ENCODE data around the gene SEC14L1.
"Not testable (repeated sequence)": the region's sequence is repeated elsewhere in the genome, so short reads cannot be mapped to it uniquely, and the experiment has no call there.

Gene SEC14L1

GRCh38 chr17:77231076-77231871, 90.5 kb downstream of the SEC14L1 start:
- in situ Hi-C loops (cut with MboI; ENCODE audit: low sequenced_read_pairs) = loop anchor here (25.0 kb wide), 1 partner anchor 419 kb away; no protein-coding TSS in a partner anchor

- in situ Hi-C loops (cut with MboI; ENCODE audit: low sequenced_read_pairs) = loop anchor here (25.0 kb wide), 1 partner anchor 421 kb away; no protein-coding TSS in a partner anchor
Observed at GRCh38 chr17:77233127-77233526, 92.4 kb downstream of the SEC14L1 start.

DNA sequence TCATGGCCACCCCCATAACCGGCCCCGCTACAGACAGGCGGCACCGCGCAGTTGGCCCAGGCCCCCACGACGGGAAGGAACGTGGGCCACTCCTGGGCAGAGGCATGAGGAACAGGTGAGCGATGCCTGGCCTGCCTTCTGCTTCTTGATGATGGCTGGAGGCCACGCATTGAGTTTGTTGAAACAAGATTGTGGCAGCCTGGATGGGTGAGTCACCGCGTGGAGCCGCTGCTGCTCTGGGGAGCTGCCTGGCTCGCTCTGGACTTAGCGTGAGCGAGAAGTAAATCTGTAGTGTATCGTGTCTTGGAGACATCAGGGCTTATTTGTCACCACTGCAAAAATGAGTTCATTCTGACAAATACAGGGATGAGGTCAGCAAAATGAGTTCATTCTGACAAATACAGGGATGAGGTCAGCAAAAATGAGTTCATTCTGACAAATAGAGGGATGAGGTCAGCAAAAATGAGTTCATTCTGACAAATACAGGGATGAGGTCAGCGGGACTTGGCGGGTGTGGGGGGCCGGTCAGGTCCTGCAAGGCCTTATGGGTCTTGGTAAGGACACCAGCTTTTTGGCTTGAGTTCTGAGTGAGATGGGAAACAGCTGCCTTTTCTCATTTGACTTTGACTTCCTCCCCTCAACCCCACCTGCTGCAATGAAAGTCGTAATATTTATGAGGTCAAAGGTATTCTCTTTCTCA, 93.0 kb downstream of the SEC14L1 start:
- in situ Hi-C loops (cut with MboI; ENCODE audit: low sequenced_read_pairs) = loop anchor here (25.0 kb wide), 1 partner anchor 421 kb away; no protein-coding TSS in a partner anchor

- in situ Hi-C loops (cut with MboI; ENCODE audit: low sequenced_read_pairs) = loop anchor here (25.0 kb wide), 1 partner anchor 422 kb away; no protein-coding TSS in a partner anchor
Observed at GRCh38 chr17:77234695-77235094, 93.9 kb downstream of the SEC14L1 start.

DNA sequence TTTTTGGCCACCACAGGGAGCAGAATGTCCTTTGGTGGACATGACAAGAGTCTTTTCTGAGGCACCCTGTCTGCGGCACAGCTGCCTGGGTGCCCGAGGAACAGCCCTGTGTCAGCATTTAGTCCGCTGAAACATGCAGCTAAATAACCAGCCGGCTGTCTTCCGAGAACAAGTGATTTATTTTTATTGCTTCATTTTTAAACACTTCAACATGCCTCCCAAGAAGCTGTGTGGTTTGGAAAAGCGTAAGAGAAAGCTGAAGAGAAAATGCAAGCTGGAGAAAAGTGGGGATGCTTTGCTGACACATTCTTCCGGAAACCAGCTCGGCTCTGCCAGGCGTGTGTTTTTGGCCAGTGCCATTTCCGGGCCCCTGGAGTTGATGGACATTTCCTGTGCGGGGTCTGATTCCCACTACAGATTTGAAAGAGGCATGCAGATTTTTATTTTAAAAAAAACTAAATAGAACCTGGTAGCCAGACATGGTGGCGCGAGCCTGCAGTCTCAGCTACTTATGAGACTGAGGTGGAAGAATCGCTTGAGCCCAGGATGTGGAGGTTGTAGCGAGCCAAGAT, 94.7 kb downstream of the SEC14L1 start:
- in situ Hi-C loops (cut with MboI; ENCODE audit: low sequenced_read_pairs) = loop anchor here (25.0 kb wide), 1 partner anchor 423 kb away; no protein-coding TSS in a partner anchor

- in situ Hi-C loops (cut with MboI; ENCODE audit: low sequenced_read_pairs) = loop anchor here (25.0 kb wide), 1 partner anchor 425 kb away; no protein-coding TSS in a partner anchor
Observed at GRCh38 chr17:77237232-77238008, 96.7 kb downstream of the SEC14L1 start.

- in situ Hi-C loops (cut with MboI; ENCODE audit: low sequenced_read_pairs) = loop anchor here (10.0 to 25.0 kb wide), 2 partner anchors 156 to 429 kb away; no protein-coding TSS in a partner anchor
Observed at GRCh38 chr17:77240976-77241375, 100.2 kb downstream of the SEC14L1 start.

GRCh38 chr17:77242118-77242851, 101.5 kb downstream of the SEC14L1 start:
- in situ Hi-C loops (cut with MboI; ENCODE audit: low sequenced_read_pairs) = loop anchor here (10.0 to 25.0 kb wide), 2 partner anchors 157 to 430 kb away; no protein-coding TSS in a partner anchor

- in situ Hi-C loops (cut with MboI; ENCODE audit: low sequenced_read_pairs) = loop anchor here (10.0 to 25.0 kb wide), 2 partner anchors 161 to 433 kb away; no protein-coding TSS in a partner anchor
Observed at GRCh38 chr17:77245162-77245926, 104.6 kb downstream of the SEC14L1 start.

DNA sequence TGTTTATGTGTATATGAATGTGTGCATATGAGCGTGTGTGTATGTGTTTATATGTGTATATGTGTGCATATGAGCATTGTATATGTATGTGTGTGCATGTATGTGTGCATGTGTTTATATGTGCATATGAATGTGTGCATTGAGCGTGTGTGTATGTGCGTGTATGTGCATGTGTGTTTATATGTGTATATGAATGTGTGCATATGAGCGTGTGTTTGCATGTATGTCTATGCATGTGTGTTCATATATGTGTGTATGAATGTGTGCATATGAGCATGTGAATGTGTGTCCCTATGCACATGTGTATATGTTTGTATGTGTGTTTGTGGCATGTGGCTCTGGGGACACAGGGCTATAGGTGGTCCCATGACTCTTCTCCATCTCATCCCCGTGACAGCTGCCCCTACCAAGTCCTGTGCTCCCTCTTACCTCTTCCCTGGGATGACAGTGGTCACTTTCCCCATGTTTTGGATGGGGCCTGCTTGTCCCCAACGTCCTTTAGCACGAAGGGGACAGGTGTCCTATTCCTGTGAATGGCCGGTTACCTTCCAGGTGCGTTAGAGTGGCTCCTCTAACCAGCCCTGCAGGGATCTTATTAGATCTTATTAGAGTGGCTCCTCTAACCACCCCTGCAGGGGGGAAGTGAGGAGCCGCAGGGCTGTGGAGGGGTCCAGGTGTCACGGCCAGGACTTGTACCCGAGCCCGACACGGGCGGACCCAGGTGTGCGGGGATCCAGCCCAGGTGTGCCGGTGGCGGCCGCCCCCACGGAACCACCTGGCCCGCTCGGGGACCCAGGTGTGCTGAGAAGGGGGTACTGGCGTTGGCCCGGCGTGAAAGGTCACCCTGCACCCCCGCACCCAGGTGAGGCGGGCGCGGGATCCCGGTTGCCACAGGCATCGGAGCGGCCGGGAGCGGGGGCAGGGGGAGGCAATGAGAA, 105.6 kb downstream of the SEC14L1 start:
- in situ Hi-C loops (cut with MboI; ENCODE audit: low sequenced_read_pairs) = loop anchor here (10.0 to 25.0 kb wide), 2 partner anchors 162 to 434 kb away; no protein-coding TSS in a partner anchor

- in situ Hi-C loops (cut with MboI; ENCODE audit: low sequenced_read_pairs) = loop anchor here (10.0 to 25.0 kb wide), 2 partner anchors 162 to 435 kb away; no protein-coding TSS in a partner anchor
Observed at GRCh38 chr17:77247048-77247541, 106.3 kb downstream of the SEC14L1 start.

- in situ Hi-C loops (cut with MboI; ENCODE audit: low sequenced_read_pairs) = loop anchor here (10.0 to 25.0 kb wide), 2 partner anchors 163 to 435 kb away; no protein-coding TSS in a partner anchor
Observed at GRCh38 chr17:77247609-77248008, 106.8 kb downstream of the SEC14L1 start.

DNA sequence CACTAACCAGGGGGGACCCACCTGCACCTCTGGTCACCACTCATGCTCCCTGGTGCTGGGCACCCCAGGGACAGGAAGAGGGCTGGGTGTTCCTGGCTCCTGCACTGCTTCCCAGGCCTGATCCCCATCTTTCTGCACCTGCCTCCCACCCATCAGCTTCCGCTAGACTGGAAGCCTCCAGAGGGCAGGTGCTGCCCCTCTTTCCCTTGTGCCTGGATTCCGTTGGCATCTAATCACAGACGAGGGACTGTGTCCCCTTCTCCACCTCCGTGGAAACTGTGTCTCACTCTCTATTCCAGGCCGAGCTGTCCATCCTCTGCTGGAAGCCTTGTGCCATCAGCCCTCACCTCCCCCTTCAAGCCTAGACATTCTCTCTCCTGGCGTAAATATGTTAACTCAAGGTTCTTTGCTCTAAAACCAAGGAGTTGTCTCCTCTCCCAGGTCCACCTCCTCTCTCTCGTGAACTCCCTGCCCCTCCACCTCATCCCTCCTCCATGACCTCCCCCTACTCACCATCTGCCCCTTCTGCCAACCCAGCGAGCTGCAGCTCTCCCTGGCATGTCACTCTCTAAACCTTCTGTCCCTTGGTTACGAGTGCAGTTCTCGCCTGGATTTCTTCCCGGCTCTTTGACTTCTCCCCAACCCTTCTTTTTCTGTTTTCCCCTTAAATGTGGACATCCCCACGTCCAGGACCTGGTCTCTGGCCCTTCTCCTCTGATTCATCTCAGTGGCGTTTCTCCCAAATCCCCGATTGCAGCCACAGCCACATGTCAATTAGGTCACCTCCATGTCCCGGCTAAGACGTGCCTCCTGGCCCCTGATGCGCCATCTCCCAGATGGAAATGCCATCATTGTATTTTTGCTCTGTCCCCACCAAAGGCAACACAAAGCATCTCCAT, 107.7 kb downstream of the SEC14L1 start:
- in situ Hi-C loops (cut with MboI; ENCODE audit: low sequenced_read_pairs) = loop anchor here (10.0 to 25.0 kb wide), 2 partner anchors 164 to 436 kb away; no protein-coding TSS in a partner anchor

DNA sequence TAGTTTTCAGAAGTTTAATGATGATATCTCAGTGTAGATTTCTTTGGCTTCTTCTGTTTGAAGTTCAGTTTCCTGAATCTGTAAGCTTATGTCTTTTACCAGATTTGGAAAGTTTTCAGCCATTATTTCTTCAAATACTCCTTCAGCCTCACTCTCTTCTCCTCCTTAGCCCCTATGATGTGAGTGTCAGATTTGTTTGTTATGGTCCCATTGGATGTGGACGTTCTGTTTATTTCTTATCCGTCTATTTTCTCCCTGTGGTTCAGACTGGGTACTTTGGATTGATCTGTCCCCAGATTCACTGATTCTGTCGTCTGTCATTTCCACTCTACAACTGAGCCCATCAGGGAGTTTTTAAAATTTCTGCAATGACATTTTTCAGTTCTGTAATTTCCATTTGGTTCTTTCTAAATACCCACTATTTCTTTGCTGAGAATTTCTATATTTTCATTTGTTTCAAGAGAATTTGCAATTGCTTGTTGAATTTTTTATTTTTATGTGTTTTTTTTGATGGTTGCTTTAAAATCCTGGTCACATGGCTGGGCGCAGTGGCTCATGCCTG, 110.9 kb downstream of the SEC14L1 start:
- in situ Hi-C loops (cut with MboI; ENCODE audit: low sequenced_read_pairs) = no loop called here

- in situ Hi-C loops (cut with MboI; ENCODE audit: low sequenced_read_pairs) = not testable (repeated sequence)
Observed at GRCh38 chr17:77252306-77252705, 111.5 kb downstream of the SEC14L1 start.

DNA sequence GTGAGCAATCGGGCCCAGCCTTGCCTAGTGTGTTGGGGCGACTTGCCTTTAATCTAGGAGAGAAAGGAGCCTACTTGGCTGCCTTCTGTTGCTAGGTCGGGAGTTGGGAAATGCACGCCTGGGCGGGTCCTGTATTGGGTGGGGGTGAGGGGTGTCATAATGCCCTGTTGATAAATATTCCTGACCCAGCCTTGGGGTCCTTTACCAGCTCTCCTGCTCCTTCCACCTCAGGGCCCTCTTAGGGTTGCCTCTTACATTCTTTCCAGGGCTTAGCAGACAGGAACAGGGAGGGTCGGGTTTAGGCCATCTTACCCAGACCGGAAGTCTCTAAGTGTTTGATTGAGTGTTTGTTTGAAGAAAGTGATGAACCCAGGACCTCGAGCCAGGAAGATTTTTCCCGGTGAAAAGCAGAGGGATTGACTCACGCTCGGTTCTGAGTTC, 112.9 kb downstream of the SEC14L1 start:
- in situ Hi-C loops (cut with MboI; ENCODE audit: low sequenced_read_pairs) = no loop called here
